IPS-20b (cell line): ENCODE data around the gene RNASEL.

ENCODE experiments used
- H3K27ac ChIP-seq: one replicate; pipeline ENCODE4 v1.5.1; 2013; ENCODE audit warnings: low read length
- H3K27me3 ChIP-seq: 2 replicates; pipeline ENCODE4 v1.6.1; 2013; ENCODE audit warnings: mild to moderate bottlenecking, low read length, inconsistent platforms; ENCODE audit not compliant: insufficient read depth
- H3K36me3 ChIP-seq: 2 replicates; pipeline ENCODE4 v1.6.1; 2013; ENCODE audit warnings: low read depth, mild to moderate bottlenecking, inconsistent platforms, low read length, moderate library complexity; ENCODE audit not compliant: insufficient read depth
- H3K4me1 ChIP-seq: 2 replicates; pipeline ENCODE4 v1.6.1; 2013; ENCODE audit warnings: mild to moderate bottlenecking, control low read depth, inconsistent platforms, low read length, moderate library complexity; ENCODE audit not compliant: insufficient read depth
- H3K4me3 ChIP-seq: 2 replicates; pipeline ENCODE4 v1.5.1; 2013; ENCODE audit warnings: mild to moderate bottlenecking, low read length, inconsistent platforms
- H3K9ac ChIP-seq: 2 replicates; pipeline ENCODE4 v1.6.1; 2013; ENCODE audit warnings: low read depth, mild to moderate bottlenecking, inconsistent platforms, low read length, moderate library complexity
- H3K9me3 ChIP-seq: 2 replicates; pipeline ENCODE4 v1.6.1; 2013; ENCODE audit warnings: mild to moderate bottlenecking, low read depth, low read length, inconsistent platforms; ENCODE audit not compliant: insufficient read depth

RNASEL gene

GRCh38 chr1:182617014-182617429, 28.0 kb upstream of the RNASEL start:
- H3K4me1 ChIP-seq: peaks cover 45% of the 10 kb centered on the region

GRCh38 chr1:182616130-182617013, 27.3 kb upstream of the RNASEL start:
- Histone ChIP-seq H3K4me3 (peak overlapping the region; percentile 62), H3K4me1 (peaks cover 51% of the 10 kb centered on the region), H3K9ac (peak overlapping the region; percentile 47; the same call in 1 of the 2 replicates), H3K27ac (no peak overlapping the region), H3K27me3 (peaks cover 76% of the 10 kb centered on the region), H3K36me3 (no peaks in the 10 kb centered on the region), H3K9me3 (no peaks in the 10 kb centered on the region)

More at GRCh38 chr1:182617014-182617429, 28.0 kb upstream of the RNASEL start:
- no peaks in the 10 kb centered on the region for H3K9me3 ChIP-seq
- H3K9ac ChIP-seq: peak overlapping the region; percentile 47; the same call in 1 of the 2 replicates
- H3K27me3 ChIP-seq: peaks cover 69% of the 10 kb centered on the region
- H3K36me3 ChIP-seq: no peaks in the 10 kb centered on the region
- H3K27ac ChIP-seq: no peak overlapping the region
- H3K4me3 ChIP-seq: peak overlapping the region; percentile 62; the same call in 1 of the 2 replicates

GRCh38 chr1:182615468-182616129, 26.5 kb upstream of the RNASEL start:
- no peaks in the 10 kb centered on the region for H3K36me3 ChIP-seq
- H3K9ac ChIP-seq: peak overlapping the region; percentile 46; the same call in 1 of the 2 replicates
- H3K27me3 ChIP-seq: peaks cover 83% of the 10 kb centered on the region
- H3K27ac ChIP-seq: no peak overlapping the region
- peak overlapping the region; percentile 62 for H3K4me3 ChIP-seq
- no peaks in the 10 kb centered on the region for H3K9me3 ChIP-seq
- H3K4me1 ChIP-seq: peaks cover 54% of the 10 kb centered on the region

GRCh38 chr1:182614796-182615454, 25.9 kb upstream of the RNASEL start:
- H3K9ac ChIP-seq: peak overlapping the region; percentile 46; the same call in 1 of the 2 replicates
- H3K4me3 ChIP-seq: peak overlapping the region; percentile 62
- no peaks in the 10 kb centered on the region for H3K36me3 ChIP-seq
- H3K4me1 ChIP-seq: peaks cover 54% of the 10 kb centered on the region
- no peak overlapping the region for H3K27ac ChIP-seq
- no peaks in the 10 kb centered on the region for H3K9me3 ChIP-seq
- peaks cover 88% of the 10 kb centered on the region for H3K27me3 ChIP-seq

DNA sequence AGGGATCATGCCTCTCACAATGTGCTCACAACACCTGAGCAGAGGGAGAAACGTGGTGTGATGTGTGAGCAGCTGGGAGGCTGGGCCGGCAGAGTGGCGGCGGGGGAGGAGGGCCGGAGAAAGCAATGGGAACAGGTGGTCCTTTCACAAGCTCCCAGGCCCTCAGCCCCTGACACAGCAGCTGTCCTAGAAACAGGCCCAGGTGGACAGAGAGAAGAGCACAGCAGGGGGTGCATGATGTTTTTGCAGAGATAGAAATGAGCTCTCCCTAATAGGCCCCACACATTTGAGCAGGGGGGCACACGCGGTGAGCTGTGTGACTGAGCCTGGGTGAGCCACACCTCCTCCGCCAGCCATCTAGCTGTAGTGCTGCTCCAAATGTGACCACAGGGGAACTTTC, 22.7 kb upstream of the RNASEL start:
- Histone ChIP-seq H3K9ac (no peak overlapping the region), H3K27me3 (peaks cover 86% of the 10 kb centered on the region)

GRCh38 chr1:182611326-182611725, 22.3 kb upstream of the RNASEL start:
- Histone ChIP-seq H3K4me3 (no peak overlapping the region), H3K27me3 (peaks cover 86% of the 10 kb centered on the region), H3K27ac (no peak overlapping the region), H3K4me1 (peaks cover 26% of the 10 kb centered on the region; the same call in 1 of the 2 replicates), H3K9ac (no peak overlapping the region), H3K9me3 (no peaks in the 10 kb centered on the region), H3K36me3 (no peaks in the 10 kb centered on the region)

More for the DNA sequence above, 22.7 kb upstream of the RNASEL start:
- Histone ChIP-seq H3K36me3 (no peaks in the 10 kb centered on the region), H3K4me1 (peaks cover 30% of the 10 kb centered on the region; the same call in 1 of the 2 replicates), H3K4me3 (no peak overlapping the region), H3K9me3 (no peaks in the 10 kb centered on the region), H3K27ac (no peak overlapping the region)

DNA sequence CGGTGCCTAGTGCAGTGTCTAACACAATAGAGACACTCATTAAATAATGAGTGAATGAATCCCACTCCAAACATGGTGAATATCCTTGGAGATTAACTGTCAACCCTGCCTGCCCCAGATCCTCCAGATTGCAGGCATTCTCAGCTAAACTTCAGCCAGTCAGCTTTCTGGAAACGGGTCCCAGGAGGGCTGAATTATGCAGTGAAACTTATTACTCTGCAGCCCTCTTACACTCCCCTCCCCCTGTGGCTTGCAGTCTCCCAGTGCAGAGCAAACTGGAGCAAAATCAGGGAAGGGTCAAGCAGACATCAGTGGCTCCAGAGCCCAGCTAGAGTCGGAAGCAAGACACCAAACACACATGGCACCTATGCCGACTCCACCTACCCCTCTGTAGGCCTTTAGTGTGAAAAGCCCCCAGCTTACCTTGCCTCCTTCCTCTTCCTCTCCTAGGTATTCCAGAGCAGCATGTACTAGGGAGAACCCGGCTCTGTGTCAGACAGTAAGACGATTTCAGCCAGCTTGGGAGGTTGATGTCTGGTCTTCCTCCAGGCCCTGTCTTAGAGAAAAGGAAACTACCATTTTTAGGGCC, 21.6 kb upstream of the RNASEL start:
- Histone ChIP-seq H3K4me1 (peaks cover 23% of the 10 kb centered on the region; the same call in 1 of the 2 replicates), H3K27me3 (peaks cover 85% of the 10 kb centered on the region), H3K27ac (no peak overlapping the region)

DNA sequence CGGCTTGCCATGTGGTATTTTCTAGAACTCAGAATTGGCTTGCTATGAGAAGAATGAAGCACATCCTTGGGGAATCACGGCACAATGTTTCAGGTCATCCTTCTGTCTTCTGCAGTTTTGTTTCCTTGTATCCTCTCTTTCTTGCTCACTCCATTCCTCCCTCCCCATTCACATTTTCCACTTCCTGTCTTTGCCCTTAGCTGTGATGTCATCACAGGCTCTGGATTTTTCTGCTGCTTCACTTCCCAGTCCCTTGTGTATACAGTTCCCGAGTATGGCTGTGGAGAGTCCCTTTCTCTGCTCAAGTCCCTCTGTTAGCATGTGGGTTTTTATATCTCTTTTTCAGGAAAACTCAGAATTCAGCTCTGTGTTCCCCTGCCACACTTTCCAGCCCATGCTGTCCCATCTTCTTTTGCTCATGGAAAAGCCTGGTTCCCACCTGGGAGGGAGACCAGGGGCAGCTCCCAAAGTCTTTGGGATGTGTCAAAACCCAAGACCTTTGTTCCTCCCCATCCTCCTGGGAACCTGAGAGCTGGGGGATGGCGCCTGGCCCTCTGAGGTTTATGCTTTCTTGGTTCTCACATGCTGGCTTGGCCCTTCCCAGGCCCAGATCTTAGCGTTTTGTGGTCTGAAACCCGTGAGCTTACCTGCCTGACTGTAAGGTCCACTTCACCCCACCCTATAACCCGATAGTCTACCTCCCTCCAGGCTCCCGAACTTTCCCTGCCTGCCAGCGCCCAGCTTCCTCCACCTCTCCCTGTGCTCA, 20.0 kb upstream of the RNASEL start:
- H3K27ac ChIP-seq: no peak overlapping the region
- peaks cover 84% of the 10 kb centered on the region for H3K27me3 ChIP-seq
- no peaks in the 10 kb centered on the region for H3K9me3 ChIP-seq
- no peak overlapping the region for H3K9ac ChIP-seq
- H3K36me3 ChIP-seq: no peaks in the 10 kb centered on the region
- H3K4me3 ChIP-seq: no peak overlapping the region
- peaks cover 20% of the 10 kb centered on the region; the same call in 1 of the 2 replicates for H3K4me1 ChIP-seq

More for the DNA sequence above, 21.6 kb upstream of the RNASEL start:
- no peaks in the 10 kb centered on the region for H3K9me3 ChIP-seq
- no peaks in the 10 kb centered on the region for H3K36me3 ChIP-seq
- H3K9ac ChIP-seq: no peak overlapping the region
- H3K4me3 ChIP-seq: no peak overlapping the region

DNA sequence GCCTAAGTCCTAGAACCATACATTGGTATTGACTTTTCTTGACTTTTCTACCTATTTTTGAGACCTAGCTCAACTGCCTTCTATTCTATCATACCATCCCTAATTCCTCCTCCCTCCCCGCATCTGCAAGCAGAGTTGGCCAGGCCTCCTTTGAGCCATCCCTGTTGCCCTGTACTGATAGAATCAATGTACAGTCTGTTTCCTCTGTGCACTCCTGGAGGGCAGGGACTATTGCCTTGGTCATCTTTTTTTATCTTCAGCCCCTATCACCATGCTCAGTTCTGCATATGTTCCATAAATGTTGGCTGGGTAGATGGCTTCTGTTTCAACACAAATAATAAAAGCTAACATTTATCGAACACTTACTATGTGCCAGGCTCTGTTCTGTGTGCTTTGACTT, 19.2 kb upstream of the RNASEL start:
- Histone ChIP-seq H3K36me3 (no peaks in the 10 kb centered on the region), H3K9ac (no peak overlapping the region), H3K27ac (no peak overlapping the region), H3K27me3 (peaks cover 84% of the 10 kb centered on the region), H3K4me3 (no peak overlapping the region), H3K9me3 (no peaks in the 10 kb centered on the region), H3K4me1 (peaks cover 20% of the 10 kb centered on the region; the same call in 1 of the 2 replicates)

- H3K36me3 ChIP-seq: no peaks in the 10 kb centered on the region
- no peak overlapping the region for H3K27ac ChIP-seq
- no peak overlapping the region for H3K9ac ChIP-seq
- no peaks in the 10 kb centered on the region for H3K9me3 ChIP-seq
- H3K27me3 ChIP-seq: peaks cover 84% of the 10 kb centered on the region
- H3K4me3 ChIP-seq: no peak overlapping the region
- peaks cover 19% of the 10 kb centered on the region; the same call in 1 of the 2 replicates for H3K4me1 ChIP-seq
Measured at GRCh38 chr1:182607566-182607965, 18.5 kb upstream of the RNASEL start.
